Activated effector memory CD4-positive, alpha-beta T cell treated with Interleukin-2 at 50 U/mL for 16 hours (primary cell): ENCODE results near the gene FGFBP1.
"Not testable (repeated sequence)": the region's sequence is repeated elsewhere in the genome, so short reads cannot be mapped to it uniquely, and the experiment has no call there.

Source experiments
- DNase-seq: peaks from one replicate; pipeline ENCODE4 v3.0.0-alpha.2; 2020

The FGFBP1 gene

GRCh38 chr4:15944895-15945294 is 6.4 kb upstream of the FGFBP1 start:
- no peak for DNase-seq

GRCh38 chr4:15942283-15942682 is 3.7 kb upstream of the FGFBP1 start:
- no peak for DNase-seq

DNA sequence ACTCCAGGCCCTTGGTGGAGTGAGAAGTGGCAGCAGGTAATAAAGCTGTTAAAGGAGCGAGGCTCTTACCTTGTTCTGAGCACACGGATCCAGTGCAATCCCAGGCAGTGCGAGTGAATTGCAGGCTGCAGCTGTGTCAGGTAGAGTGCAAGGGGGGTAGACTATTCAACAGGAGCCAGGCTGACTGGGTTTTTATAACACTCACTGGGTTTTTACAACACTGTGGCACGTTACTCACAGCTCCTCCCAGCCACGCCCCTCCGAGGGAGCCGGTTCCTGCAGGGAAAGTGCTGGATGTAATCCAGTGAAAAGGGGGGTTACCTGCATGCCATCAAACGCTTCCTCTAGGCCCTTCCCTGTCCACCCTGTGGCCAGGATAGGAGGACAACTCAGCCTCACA is 358 bp downstream of the FGFBP1 start:
- DNase-seq = no peak

- DNase-seq = no peak
These were observed 2.0 kb downstream of the FGFBP1 start for GRCh38 chr4:15936495-15936894.

GRCh38 chr4:15935504-15936402 is 2.8 kb downstream of the FGFBP1 start:
- DNase-seq = no peak

DNA sequence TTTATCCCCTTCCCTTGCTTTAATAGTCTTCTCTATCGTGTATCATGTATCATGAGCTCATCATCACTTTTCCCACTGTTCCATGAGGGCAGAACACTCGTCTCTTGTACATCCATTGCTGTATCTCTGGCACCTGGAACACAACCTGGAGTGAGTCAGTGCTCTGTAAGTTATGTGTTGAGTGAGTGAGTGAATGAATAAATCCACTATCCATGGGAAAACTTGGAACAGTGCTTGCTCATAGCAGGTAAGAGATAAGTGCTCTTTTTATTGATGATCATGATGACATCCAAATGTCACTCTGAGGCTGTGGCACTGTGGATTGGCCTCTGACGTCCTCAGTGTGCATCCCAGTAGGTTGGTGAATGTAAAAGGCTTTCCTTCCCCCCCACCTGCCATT is 4.3 kb downstream of the FGFBP1 start:
- DNase-seq = no peak

- no peak for DNase-seq
These were observed 6.9 kb downstream of the FGFBP1 start for GRCh38 chr4:15931451-15932210.

DNA sequence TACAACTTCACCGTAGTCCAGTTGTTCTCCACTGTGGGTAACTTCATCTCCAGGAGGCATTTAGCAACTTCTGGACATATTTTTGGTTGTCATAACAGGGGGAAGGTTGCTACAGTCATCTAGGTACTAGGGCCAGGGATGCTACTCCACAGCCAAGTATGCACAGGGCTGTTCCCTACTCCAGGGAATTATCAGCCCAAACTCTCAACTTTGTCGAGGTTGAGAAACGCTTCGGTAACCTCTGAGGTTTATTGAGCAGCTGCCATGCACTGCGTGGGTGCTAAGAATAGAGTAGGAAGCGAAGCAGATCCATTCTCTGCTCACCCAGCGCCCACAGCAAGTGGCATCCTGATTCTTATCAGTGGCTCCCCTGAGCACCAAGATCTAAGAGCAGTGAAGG is 8.2 kb downstream of the FGFBP1 start:
- no peak for DNase-seq

GRCh38 chr4:15929540-15929939 is 9.0 kb downstream of the FGFBP1 start:
- DNase-seq = no peak

GRCh38 chr4:15928883-15929282 is 9.7 kb downstream of the FGFBP1 start:
- no peak for DNase-seq

- DNase-seq = no peak
These were observed 12.1 kb downstream of the FGFBP1 start for GRCh38 chr4:15926486-15926885.

GRCh38 chr4:15925830-15926229 is 12.7 kb downstream of the FGFBP1 start:
- no peak for DNase-seq

- no peak for DNase-seq
These were observed 17.0 kb downstream of the FGFBP1 start for GRCh38 chr4:15921592-15921932.

GRCh38 chr4:15920723-15921591 is 17.6 kb downstream of the FGFBP1 start:
- DNase-seq = no peak

DNA sequence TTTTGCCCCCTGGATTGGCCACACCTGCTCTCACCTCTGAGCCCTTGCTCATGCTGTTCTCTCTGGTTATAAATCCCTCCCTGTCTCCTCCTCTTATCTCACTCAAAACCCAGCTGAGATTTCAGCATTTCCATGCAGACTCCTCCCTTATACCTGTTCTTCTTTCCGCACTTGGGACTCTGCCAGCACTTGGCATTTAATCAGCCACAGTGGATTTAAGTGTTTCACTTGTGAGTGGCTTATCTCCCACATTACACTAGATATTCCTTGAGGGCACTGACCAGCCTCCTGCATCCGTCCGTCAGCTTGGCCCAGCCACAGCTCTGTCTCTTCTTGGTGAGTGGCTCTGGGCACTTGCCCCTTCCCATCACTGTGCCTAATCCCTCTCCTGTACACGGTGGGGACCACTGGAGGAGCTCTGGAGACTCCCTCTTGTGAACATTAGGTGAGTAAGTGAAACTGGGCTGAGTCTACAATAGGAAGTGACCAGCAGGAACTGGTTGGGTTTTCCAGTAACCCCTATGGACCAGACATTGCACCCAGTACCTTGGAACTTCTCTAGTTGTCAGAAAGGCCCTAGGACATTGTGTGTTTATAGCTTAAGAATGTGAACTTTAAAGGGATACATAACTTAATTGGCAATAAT is 19.9 kb downstream of the FGFBP1 start:
- DNase-seq = no peak

- DNase-seq = no peak
These were observed 21.2 kb downstream of the FGFBP1 start for GRCh38 chr4:15917297-15917696.

GRCh38 chr4:15916358-15916757 is 22.2 kb downstream of the FGFBP1 start:
- DNase-seq = not testable (repeated sequence)

DNA sequence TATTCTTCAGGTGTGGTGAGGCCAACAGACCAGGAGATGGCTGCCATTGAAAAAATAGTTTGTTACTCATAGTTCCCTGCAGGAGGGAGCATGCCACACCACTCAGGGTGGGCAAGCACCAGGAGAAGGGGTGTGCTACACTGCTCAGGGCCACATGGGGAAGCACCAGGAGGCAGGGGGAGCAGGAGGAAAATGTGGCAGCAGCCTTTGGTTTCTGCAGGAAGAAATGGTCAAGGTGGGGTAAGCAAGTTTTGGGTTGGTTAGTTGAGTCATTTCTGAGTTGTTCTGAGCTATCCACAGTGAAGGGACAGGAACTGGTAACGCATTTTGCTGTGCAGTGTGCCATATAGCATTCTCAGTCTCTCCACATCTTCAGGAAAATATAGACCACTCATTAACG is 23.8 kb downstream of the FGFBP1 start:
- no peak for DNase-seq

DNA sequence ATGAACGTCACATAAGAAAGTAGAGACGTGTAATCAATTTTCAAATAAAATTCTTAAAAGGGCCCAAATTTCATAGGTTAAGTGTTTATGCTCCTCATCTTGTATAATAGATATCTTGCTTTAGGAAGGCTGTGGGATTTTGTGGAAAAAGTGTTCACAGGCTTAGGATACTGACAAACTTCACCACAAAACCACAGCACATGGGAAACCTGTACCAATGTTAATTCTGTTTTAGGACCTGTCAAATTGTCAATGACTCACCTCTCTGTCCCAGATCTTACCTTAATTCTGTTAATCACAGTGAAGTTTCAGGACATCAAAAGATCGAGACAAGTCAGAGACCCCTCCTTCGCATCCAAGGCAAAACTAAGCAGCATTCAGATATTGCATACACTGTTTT is 24.2 kb downstream of the FGFBP1 start:
- no peak for DNase-seq

DNA sequence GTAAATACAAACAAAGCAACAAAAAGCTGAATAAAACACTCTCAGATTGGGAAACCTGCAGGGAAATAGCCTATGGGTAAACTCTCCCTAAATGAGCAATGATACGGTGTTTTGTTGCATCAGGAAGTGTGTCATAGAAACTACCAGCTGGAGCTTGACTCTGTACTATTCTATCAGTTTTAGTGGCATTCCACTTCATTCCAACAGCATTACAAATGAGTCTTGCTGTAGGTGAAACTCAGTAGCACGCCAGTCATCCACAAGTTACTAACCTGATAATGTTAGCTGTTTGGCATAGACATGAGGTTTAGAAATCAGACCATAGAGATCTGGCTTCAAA is 24.9 kb downstream of the FGFBP1 start:
- no peak for DNase-seq

DNA sequence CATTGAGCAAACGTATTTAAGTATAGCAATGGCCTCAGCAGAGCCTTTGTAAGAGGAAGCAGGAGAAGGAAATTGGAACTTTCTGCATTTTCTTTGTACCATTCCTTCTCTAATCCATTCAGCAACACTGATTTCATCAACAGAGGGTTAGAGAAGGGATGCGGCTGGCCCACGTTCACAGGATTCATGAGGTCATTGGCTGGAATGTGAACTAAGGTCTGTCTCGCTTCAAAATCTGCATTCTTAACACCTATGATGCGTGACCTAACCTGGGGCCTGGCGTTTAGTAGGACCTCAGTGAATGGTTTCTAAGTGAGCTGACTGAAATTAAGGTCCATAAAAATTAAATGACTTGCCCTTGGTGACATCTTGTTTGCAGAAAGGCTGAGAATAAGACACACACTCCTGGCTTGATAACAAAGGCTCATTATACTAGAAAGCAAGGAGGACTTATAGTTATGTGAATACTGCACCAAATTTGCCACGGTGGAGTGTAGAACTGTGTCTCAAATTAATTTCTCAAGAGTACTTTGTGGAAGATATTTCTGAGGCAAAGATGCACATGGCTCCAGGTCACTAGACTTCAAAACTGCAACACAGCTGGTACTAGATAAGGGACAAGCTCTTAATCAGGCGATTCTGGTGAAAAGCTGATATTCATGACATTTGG is 25.4 kb downstream of the FGFBP1 start:
- DNase-seq = no peak

GRCh38 chr4:15912236-15912635 is 26.3 kb downstream of the FGFBP1 start:
- DNase-seq = no peak
